Immature natural killer cell (primary cell): ENCODE data around the gene SLCO2A1. TPM values are rescaled to one million over a fixed set of nuclear protein-coding genes. Genes with fewer than 3 reads are reported as not detected.
A peak's percentile ranks its signal among the peaks of the same experiment; 100 is the strongest.

ENCODE experiments used
- DNase-seq, 3 donors: peaks; one replicate each; pipeline ENCODE4 v3.0.0; 2022; ENCODE audit warnings: mixed read lengths in 1 of 3
- H3K27ac Mint-ChIP-seq, 6 donors: one replicate each; pipeline ENCODE4 v1.8.0; 2020; ENCODE audit warnings: mixed read lengths in 6 of 6, mild to moderate bottlenecking in 5 of 6, inconsistent platforms in 4 of 6, moderate library complexity in 3 of 6
- H3K27me3 Mint-ChIP-seq, 3 donors: one replicate each; pipeline ENCODE4 v1.8.0; 2020 to 2021; ENCODE audit warnings: low read depth in 3 of 3, mild to moderate bottlenecking in 3 of 3, mixed read lengths in 3 of 3, moderate library complexity in 3 of 3, inconsistent platforms in 1 of 3
- H3K36me3 Mint-ChIP-seq, 3 donors: one replicate each; pipeline ENCODE4 v1.8.0; 2020; ENCODE audit warnings: mixed read lengths in 3 of 3, inconsistent platforms in 2 of 3, mild to moderate bottlenecking in 2 of 3
- H3K4me1 Mint-ChIP-seq, 2 donors: one replicate each; pipeline ENCODE4 v1.8.0; 2020; ENCODE audit warnings: inconsistent platforms in 2 of 2, mild to moderate bottlenecking in 2 of 2, mixed read lengths in 2 of 2, moderate library complexity in 1 of 2
- H3K4me3 Mint-ChIP-seq, 5 donors: one replicate each; pipeline ENCODE4 v1.8.0; 2020; ENCODE audit warnings: mild to moderate bottlenecking in 5 of 5, mixed read lengths in 5 of 5, inconsistent platforms in 3 of 5, moderate library complexity in 3 of 5
- H3K9me3 Mint-ChIP-seq, 6 donors: one replicate each; pipeline ENCODE4 v1.8.0; 2020; ENCODE audit warnings: mild to moderate bottlenecking in 6 of 6, mixed read lengths in 6 of 6, inconsistent platforms in 4 of 6, moderate library complexity in 3 of 6
- polyA plus RNA-seq, 3 donors: library from polyadenylated mRNA; unstranded; fragments of 300-500 nt; fragmentation: Illumina TruSeq; gene quantifications; one replicate each; pipeline ENCODE4 v1.2.3, GENCODE V29; 2021

Gene SLCO2A1
- polyA plus RNA-seq, 3 donors from 2014 or later = not detected

GRCh38 chr3:133925960-133926735 is 103.6 kb downstream of the SLCO2A1 start:
- Mint-ChIP-seq H3K4me3 (peak overlapping the region; percentile 1 to 65 (median 30)), H3K27me3 (peaks cover 0 to 7% (median 7%) of the 10 kb centered on the region in 3 donors), H3K9me3 (no peaks in the 10 kb centered on the region), H3K4me1 (peaks cover 6% of the 10 kb centered on the region in 2 donors), H3K36me3 (no peaks in the 10 kb centered on the region), H3K27ac (no peak overlapping the region)
- no peak for DNase-seq

GRCh38 chr3:133924041-133924440 is 105.7 kb downstream of the SLCO2A1 start:
- Mint-ChIP-seq H3K4me1 (peaks cover 6% of the 10 kb centered on the region in 2 donors), H3K4me3 (no peak overlapping the region), H3K27ac (no peak overlapping the region), H3K27me3 (peaks cover 0 to 12% (median 3%) of the 10 kb centered on the region in 3 donors), H3K9me3 (no peaks in the 10 kb centered on the region), H3K36me3 (no peaks in the 10 kb centered on the region)
- no peak for DNase-seq

- Mint-ChIP-seq H3K4me1 (no peaks in the 10 kb centered on the region), H3K9me3 (peaks cover 0 to 5% (median 0%) of the 10 kb centered on the region in 6 donors), H3K27ac (no peak overlapping the region), H3K36me3 (no peaks in the 10 kb centered on the region), H3K4me3 (no peak overlapping the region), H3K27me3 (peaks cover 0 to 10% (median 0%) of the 10 kb centered on the region in 3 donors)
- DNase-seq = no peak
Observed at GRCh38 chr3:133921592-133921991, 108.1 kb downstream of the SLCO2A1 start.

GRCh38 chr3:133917144-133917543 is 112.6 kb downstream of the SLCO2A1 start:
- peaks cover 0 to 8% (median 0%) of the 10 kb centered on the region in 3 donors for H3K27me3 Mint-ChIP-seq
- H3K27ac Mint-ChIP-seq = no peak overlapping the region
- H3K36me3 Mint-ChIP-seq = no peaks in the 10 kb centered on the region
- no peak for DNase-seq
- H3K4me1 Mint-ChIP-seq = no peaks in the 10 kb centered on the region
- H3K9me3 Mint-ChIP-seq = peaks cover 0 to 5% (median 0%) of the 10 kb centered on the region in 6 donors
- no peak overlapping the region for H3K4me3 Mint-ChIP-seq

- no peak overlapping the region for H3K4me3 Mint-ChIP-seq
Observed at GRCh38 chr3:133915685-133916658, 113.8 kb downstream of the SLCO2A1 start.

GRCh38 chr3:133914839-133915600 is 114.7 kb downstream of the SLCO2A1 start:
- Mint-ChIP-seq H3K27ac (no peak overlapping the region), H3K36me3 (no peaks in the 10 kb centered on the region), H3K9me3 (peaks cover 0 to 5% (median 0%) of the 10 kb centered on the region in 6 donors), H3K4me1 (no peaks in the 10 kb centered on the region), H3K4me3 (no peak overlapping the region), H3K27me3 (peaks cover 0 to 9% (median 0%) of the 10 kb centered on the region in 3 donors)
- no peak for DNase-seq

More at GRCh38 chr3:133915685-133916658, 113.8 kb downstream of the SLCO2A1 start:
- H3K27ac Mint-ChIP-seq = no peak overlapping the region
- H3K4me1 Mint-ChIP-seq = no peaks in the 10 kb centered on the region
- DNase-seq = no peak
- peaks cover 0 to 8% (median 0%) of the 10 kb centered on the region in 3 donors for H3K27me3 Mint-ChIP-seq
- no peaks in the 10 kb centered on the region for H3K36me3 Mint-ChIP-seq
- peaks cover 0 to 5% (median 0%) of the 10 kb centered on the region in 6 donors for H3K9me3 Mint-ChIP-seq

GRCh38 chr3:133910422-133910821 is 119.3 kb downstream of the SLCO2A1 start:
- Mint-ChIP-seq H3K36me3 (no peaks in the 10 kb centered on the region), H3K27ac (no peak overlapping the region), H3K9me3 (no peaks in the 10 kb centered on the region), H3K4me3 (no peak overlapping the region), H3K27me3 (peaks cover 0 to 5% (median 0%) of the 10 kb centered on the region in 3 donors), H3K4me1 (no peaks in the 10 kb centered on the region)
- DNase-seq = no peak

GRCh38 chr3:133905376-133905775 is 124.3 kb downstream of the SLCO2A1 start:
- H3K4me3 Mint-ChIP-seq = no peak overlapping the region
- peaks cover 0 to 3% (median 0%) of the 10 kb centered on the region in 6 donors for H3K9me3 Mint-ChIP-seq
- DNase-seq = no peak
- peaks cover 0 to 4% (median 2%) of the 10 kb centered on the region in 3 donors for H3K27me3 Mint-ChIP-seq
- H3K27ac Mint-ChIP-seq = no peak overlapping the region
- no peaks in the 10 kb centered on the region for H3K4me1 Mint-ChIP-seq
- H3K36me3 Mint-ChIP-seq = no peaks in the 10 kb centered on the region

GRCh38 chr3:133901847-133902246 is 127.9 kb downstream of the SLCO2A1 start:
- Mint-ChIP-seq H3K9me3 (peaks cover 0 to 3% (median 0%) of the 10 kb centered on the region in 6 donors), H3K27me3 (peaks cover 0 to 9% (median 2%) of the 10 kb centered on the region in 3 donors), H3K4me3 (no peak overlapping the region), H3K4me1 (peaks cover 0 to 1% of the 10 kb centered on the region in 2 donors), H3K36me3 (no peaks in the 10 kb centered on the region), H3K27ac (no peak overlapping the region)
- DNase-seq = no peak

GRCh38 chr3:133901083-133901482 is 128.6 kb downstream of the SLCO2A1 start:
- Mint-ChIP-seq H3K4me3 (no peak overlapping the region), H3K27me3 (peaks cover 0 to 12% (median 7%) of the 10 kb centered on the region in 3 donors), H3K4me1 (peaks cover 0 to 4% of the 10 kb centered on the region in 2 donors), H3K9me3 (peaks cover 0 to 3% (median 0%) of the 10 kb centered on the region in 6 donors), H3K27ac (no peak overlapping the region), H3K36me3 (no peaks in the 10 kb centered on the region)
- no peak for DNase-seq

GRCh38 chr3:133899311-133899710 is 130.4 kb downstream of the SLCO2A1 start:
- Mint-ChIP-seq H3K27me3 (peaks cover 0 to 8% (median 7%) of the 10 kb centered on the region in 3 donors), H3K36me3 (no peaks in the 10 kb centered on the region)

GRCh38 chr3:133897547-133897946 is 132.2 kb downstream of the SLCO2A1 start:
- peaks cover 3 to 8% (median 7%) of the 10 kb centered on the region in 3 donors for H3K27me3 Mint-ChIP-seq
- no peak overlapping the region for H3K4me3 Mint-ChIP-seq
- no peaks in the 10 kb centered on the region for H3K36me3 Mint-ChIP-seq
- H3K4me1 Mint-ChIP-seq = peaks cover 0 to 5% of the 10 kb centered on the region in 2 donors
- no peak overlapping the region for H3K27ac Mint-ChIP-seq
- DNase-seq = no peak
- no peaks in the 10 kb centered on the region for H3K9me3 Mint-ChIP-seq

More at GRCh38 chr3:133899311-133899710, 130.4 kb downstream of the SLCO2A1 start:
- DNase-seq = no peak
- Mint-ChIP-seq H3K9me3 (peaks cover 0 to 3% (median 0%) of the 10 kb centered on the region in 6 donors), H3K27ac (no peak overlapping the region), H3K4me3 (no peak overlapping the region), H3K4me1 (peaks cover 0 to 5% of the 10 kb centered on the region in 2 donors)
